Epithelial cell of alveolus of lung (primary cell): ENCODE measurements around the gene ATXN3. TPM values are rescaled to one million over a fixed set of nuclear protein-coding genes. Genes with fewer than 3 reads are reported as not detected.

Source experiments
- total RNA-seq: library from RNA; depleted of rRNA; stranded (reverse); fragments of >200 nt; gene quantifications from 2 replicates; pipeline ENCODE4 v1.2.1, GENCODE V29; 2015

Gene ATXN3
- total RNA-seq = 11.1 and 42.4 TPM in 2 replicates

DNA sequence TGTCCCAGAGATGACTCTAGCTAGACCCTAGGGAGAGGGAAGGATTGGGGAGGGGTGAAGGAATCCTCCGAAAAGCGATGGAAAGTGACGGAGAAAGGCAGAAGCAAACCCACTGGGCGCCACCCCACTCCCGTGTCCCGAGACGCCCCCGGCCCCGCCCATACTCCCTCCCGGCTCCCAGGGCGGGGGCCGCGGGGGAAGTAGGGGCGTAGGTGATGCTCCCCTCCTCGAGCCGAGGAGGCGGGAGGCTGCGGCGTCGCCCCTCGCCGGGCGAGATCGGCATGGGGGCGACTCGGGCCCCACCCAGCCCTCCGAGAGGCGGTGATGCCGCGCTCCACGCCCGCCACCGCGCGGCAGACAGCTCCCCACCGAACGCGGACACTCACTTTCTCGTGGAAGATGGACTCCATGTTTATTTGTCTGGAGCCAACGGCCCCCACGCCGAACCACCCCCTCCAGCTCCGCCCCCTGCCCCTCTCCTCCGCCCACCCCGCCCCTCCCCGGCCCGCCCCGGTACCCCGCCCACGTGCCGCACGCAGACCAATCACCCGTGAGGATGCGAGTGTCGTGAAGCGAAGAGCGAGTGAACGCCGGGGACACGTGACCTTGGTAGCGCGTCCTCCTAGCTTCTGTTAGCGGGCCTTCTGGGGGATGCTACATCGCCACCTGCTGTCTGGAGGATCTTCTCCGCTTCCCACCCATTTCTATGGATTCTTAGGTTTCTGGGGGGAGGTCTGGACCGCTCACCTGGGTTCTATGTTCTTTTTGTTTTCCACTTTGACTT is at the start of gene ATXN3:
ATXN3 (minus strand) TSS at position 440 of the 784 bp plus-strand sequence; CDS start at position 410, 30 bp downstream.

DNA sequence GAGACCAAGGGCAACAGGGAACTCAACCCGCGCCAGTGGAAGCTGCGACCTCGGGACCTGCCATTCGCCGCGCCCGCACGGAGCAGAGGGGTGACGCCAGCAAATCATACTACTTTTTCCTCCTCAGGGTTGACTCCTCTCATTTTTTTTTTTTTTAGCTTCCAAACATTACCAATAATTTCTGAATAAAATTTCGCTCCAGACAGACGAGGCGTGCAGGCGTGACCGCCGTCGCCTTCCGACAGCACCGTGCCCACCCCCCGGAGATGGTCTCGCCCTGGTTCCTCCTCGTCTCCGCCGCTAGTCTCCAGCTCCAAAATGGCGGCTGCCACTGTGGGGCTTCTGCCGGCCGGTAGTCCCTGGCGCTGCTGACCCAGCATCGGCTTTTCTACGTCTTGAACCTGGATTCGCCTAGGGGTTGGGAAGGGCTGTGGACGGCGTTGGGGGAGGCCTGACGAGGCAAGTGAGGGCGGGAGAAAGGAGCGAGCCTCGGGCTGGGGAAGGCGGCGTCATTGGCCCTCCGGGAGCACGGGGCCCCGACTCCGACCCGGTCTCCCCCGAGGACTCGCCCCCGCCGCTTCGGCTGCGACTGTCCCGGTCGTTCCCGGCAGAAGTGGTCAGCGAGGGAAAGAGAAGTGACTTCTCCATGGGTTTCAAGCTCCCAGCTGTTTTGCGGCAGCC is 15.4 kb upstream of the ATXN3 start, which contains the start of the genes CPSF2 and NDUFB1:
CPSF2 (plus strand) TSS at position 300 of the 681 bp plus-strand sequence. CDS start 9,016 bp downstream, outside the sequence.
NDUFB1 (minus strand) TSS at position 37 of the 681 bp plus-strand sequence. CDS start 4,069 bp downstream, outside the sequence.

DNA sequence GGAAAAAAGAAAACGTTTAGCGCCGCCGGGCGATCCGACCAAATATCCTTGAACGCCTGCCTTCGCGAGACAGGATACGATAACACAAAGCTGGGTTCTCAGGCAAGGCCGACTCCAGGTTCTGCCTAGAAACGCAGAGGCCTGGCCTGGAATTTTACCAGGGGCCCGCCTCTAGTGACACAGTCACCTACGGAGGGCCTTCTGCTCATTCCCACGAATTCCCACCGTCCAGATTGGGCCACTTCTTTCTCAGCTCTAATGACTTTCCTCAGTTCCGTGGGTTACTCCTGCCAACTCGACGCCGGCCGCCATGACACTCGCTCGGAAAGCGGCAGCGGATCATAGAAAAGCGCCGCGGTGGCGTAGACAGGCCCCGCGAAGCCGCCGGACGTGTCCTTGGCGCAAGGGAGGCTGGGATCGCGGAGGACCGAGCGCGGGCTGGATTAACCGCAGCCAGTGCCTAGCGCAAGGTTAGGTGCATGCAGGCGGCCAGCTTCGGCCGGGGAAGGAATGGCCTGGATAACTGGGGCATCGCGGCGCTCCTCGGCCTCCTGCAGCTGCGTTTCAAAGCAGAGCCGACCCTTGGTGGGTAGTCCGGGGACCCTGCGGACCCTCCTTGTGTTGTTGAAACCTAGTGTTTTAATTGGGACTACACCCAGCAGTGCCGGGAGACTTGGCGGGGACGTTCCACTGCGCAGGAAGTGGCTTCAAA is 66.5 kb downstream of the ATXN3 start, which contains the start of gene TRIP11:
TRIP11 (minus strand) TSS at position 341 of the 712 bp plus-strand sequence. CDS start 374 bp downstream, outside the sequence.

Other genes starting within 250 kb of the ATXN3 start
- gene TC2N, start 239.0 kb downstream of the ATXN3 start, total RNA-seq = 0.24 and 0.26 TPM in 2 replicates
- 49.3 and 149 TPM in 2 replicates for gene FBLN5, start 158.9 kb downstream of the ATXN3 start, total RNA-seq
- gene TRIP11, start 66.5 kb downstream of the ATXN3 start, total RNA-seq = 17.1 and 18.1 TPM in 2 replicates
- gene NDUFB1, start 15.1 kb upstream of the ATXN3 start, total RNA-seq = 318 and 397 TPM in 2 replicates
- gene CPSF2, start 15.4 kb upstream of the ATXN3 start, total RNA-seq = 25.8 and 29.0 TPM in 2 replicates
- not detected in 2 replicates for gene SLC24A4, start 216.6 kb upstream of the ATXN3 start, total RNA-seq